HG03175 (cell line): ENCODE data around the gene NACC2.

Experiments
- ATAC-seq: cut with Tn5 transposase; IDR thresholded peaks from one replicate; pipeline ENCODE4 v1.9.1; 2021; ENCODE audit warnings: mild to moderate bottlenecking, moderate library complexity; ENCODE audit not compliant: unreplicated experiment

Gene NACC2

GRCh38 chr9:136093995-136094881, 851 bp downstream of the NACC2 start:
- peak; percentile 48 for ATAC-seq

GRCh38 chr9:136093346-136093986, 1.6 kb downstream of the NACC2 start:
- no peak for ATAC-seq

- no peak for ATAC-seq
Measured at GRCh38 chr9:136092741-136093140, 2.3 kb downstream of the NACC2 start.

- no peak for ATAC-seq
Measured at GRCh38 chr9:136092353-136092650, 2.8 kb downstream of the NACC2 start.

- ATAC-seq = no peak
Measured at GRCh38 chr9:136091582-136092352, 3.3 kb downstream of the NACC2 start.

- no peak for ATAC-seq
Measured at GRCh38 chr9:136090768-136091581, 4.1 kb downstream of the NACC2 start.

GRCh38 chr9:136090056-136090735, 4.9 kb downstream of the NACC2 start:
- ATAC-seq = no peak

GRCh38 chr9:136089697-136090045, 5.4 kb downstream of the NACC2 start:
- ATAC-seq = no peak

- ATAC-seq = no peak
Measured at GRCh38 chr9:136088939-136089696, 6.0 kb downstream of the NACC2 start.

- no peak for ATAC-seq
Measured at GRCh38 chr9:136088481-136088938, 6.6 kb downstream of the NACC2 start.

- ATAC-seq = no peak
Measured at GRCh38 chr9:136087741-136088480, 7.2 kb downstream of the NACC2 start.

GRCh38 chr9:136086951-136087740, 7.9 kb downstream of the NACC2 start:
- no peak for ATAC-seq

GRCh38 chr9:136086213-136086881, 8.7 kb downstream of the NACC2 start:
- no peak for ATAC-seq

- no peak for ATAC-seq
Measured at GRCh38 chr9:136085815-136086212, 9.3 kb downstream of the NACC2 start.

GRCh38 chr9:136084063-136084944, 10.8 kb downstream of the NACC2 start:
- ATAC-seq = no peak

- no peak for ATAC-seq
Measured at GRCh38 chr9:136083558-136084062, 11.5 kb downstream of the NACC2 start.
